Thyroid gland (tissue), 4 donors: ENCODE measurements around the gene SLC25A33. TPM values are rescaled to one million over a fixed set of nuclear protein-coding genes. Genes with fewer than 3 reads are reported as not detected.

Source experiments
- DNase-seq, 2 donors: peaks; one replicate each; pipeline ENCODE4 v3.0.0-alpha.2; 2019
- H3K27ac ChIP-seq, 3 donors: fragments of 200-600 bp; sonication (generic); 1 replicate in 2 of 3; 2 replicates in 1 of 3; pipeline ENCODE4 v1.5.1; 2016 to 2019; ENCODE audit warnings: mild to moderate bottlenecking in 1 of 3, moderate library complexity in 1 of 3
- H3K27me3 ChIP-seq: fragments of 200-600 bp; sonication (generic); one replicate; pipeline ENCODE4 v1.5.1; 2019
- H3K36me3 ChIP-seq, 2 donors: fragments of 200-600 bp; sonication (generic); one replicate each; pipeline ENCODE4 v1.5.1; 2016 to 2019
- H3K4me1 ChIP-seq, 2 donors: fragments of 200-600 bp; sonication (generic); one replicate each; pipeline ENCODE4 v1.5.1; 2017 to 2019
- H3K4me3 ChIP-seq, 3 donors: fragments of 200-600 bp; sonication (generic); replicated peaks in 1 of 3; 1 replicate in 2 of 3; 2 replicates in 1 of 3; pipeline ENCODE4 v1.5.1; 2016; ENCODE audit warnings: mild to moderate bottlenecking in 1 of 3
- H3K9me3 ChIP-seq: fragments of 200-600 bp; sonication (generic); one replicate; pipeline ENCODE4 v1.5.1; 2017
- POLR2A ChIP-seq, 2 donors: fragments of 450-650 bp; IDR thresholded peaks; one replicate each; pipeline ENCODE4 v1.6.1; 2017; ENCODE audit warnings: antibody characterized with exemption in 2 of 2, mild to moderate bottlenecking in 2 of 2, moderate library complexity in 1 of 2
- whole genome bisulfite sequencing, 2 donors: methylation state at CpG; one replicate each; pipeline ENCODE4 v1.1.5; 2017; 5-methylcytosine and 5-hydroxymethylcytosine counted together
- intact Hi-C: fragments of 100-400 bp; cut with DNase I; formaldehyde crosslinking; loops from one replicate; pipeline ENCODE4 v1.15.1; 2023
- total RNA-seq, 4 donors: library from RNA; depleted of rRNA; stranded (reverse); fragments of >200 nt; gene quantifications; one replicate each; pipeline ENCODE4 v1.2.3, GENCODE V29; 2016
- TF ChIP-seq, protein P1 (sequence below), 6 experiments: fragments of 200-600 bp in 3 of 6; fragments of 450-650 bp in 3 of 6; sonication (generic) in 3 of 6; IDR thresholded peaks; one replicate each; pipeline ENCODE4 v1.5.1; 2016 to 2019; ENCODE audit warnings: antibody characterized with exemption in 6 of 6, mild to moderate bottlenecking in 2 of 6, inconsistent platforms in 1 of 6, moderate library complexity in 1 of 6

SLC25A33 gene
- total RNA-seq, 4 donors from 2014 or later: 10.6 to 16.6 (median 14.7) TPM

DNA sequence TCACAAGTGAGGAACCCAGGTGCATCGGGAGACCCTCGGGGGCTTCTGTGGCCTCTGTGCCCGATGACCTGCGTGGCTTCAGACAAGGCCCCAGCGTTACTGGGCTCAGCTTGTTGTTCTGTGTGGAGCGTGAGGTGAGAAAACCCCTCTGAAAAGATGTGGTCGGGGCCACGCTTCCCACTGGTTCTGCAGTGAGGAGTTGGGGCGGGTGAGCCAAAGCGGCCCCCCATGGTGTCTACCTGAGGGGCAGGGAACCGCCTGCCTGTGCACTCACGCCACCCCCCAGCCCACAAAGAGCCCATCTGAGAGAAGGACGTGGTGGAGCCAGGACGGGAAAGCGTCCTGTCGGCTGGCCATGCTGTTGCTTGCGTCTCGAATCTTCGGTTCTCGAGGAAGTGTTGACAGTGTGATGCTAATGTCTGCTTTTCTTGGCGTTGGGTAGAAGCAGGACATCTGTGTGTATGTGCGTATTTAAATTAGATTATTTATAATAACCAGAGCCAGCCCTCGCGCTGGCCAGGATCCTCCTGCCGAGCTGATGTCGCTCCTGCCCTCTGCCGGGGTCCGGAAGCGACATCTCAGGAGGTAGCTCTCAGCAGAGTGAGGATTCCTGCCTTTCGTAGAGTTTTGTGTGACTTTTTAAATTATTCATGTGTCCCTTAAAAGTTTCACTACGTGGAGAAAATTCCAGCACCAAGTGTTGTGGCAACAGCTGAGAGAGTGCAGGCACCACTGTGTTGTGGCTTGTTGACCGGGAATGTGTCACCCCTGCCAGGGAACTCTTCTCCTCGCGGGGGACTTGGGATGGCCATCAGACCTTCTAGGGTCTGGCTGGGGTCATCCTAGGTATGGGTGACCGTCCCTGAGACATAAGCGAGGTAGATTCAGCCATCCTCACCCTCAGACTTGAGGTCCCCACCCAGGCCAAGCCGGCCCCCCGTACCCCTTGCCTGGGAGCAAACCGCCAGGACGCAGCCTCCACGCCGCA lies 64.8 kb downstream of the SLC25A33 start:
- 91 to 94% methylated on average over 40 of the region's 42 CpGs for WGBS, 2 donors
- no peak for DNase-seq
- peaks cover 21 to 31% of the 10 kb centered on the region in 2 donors for H3K36me3 ChIP-seq
- no peak overlapping the region for H3K27ac ChIP-seq
- TF ChIP-seq POLR2A (IDR thresholded peaks at IDR 0.05): no peak
- TF ChIP-seq, protein P1, sequence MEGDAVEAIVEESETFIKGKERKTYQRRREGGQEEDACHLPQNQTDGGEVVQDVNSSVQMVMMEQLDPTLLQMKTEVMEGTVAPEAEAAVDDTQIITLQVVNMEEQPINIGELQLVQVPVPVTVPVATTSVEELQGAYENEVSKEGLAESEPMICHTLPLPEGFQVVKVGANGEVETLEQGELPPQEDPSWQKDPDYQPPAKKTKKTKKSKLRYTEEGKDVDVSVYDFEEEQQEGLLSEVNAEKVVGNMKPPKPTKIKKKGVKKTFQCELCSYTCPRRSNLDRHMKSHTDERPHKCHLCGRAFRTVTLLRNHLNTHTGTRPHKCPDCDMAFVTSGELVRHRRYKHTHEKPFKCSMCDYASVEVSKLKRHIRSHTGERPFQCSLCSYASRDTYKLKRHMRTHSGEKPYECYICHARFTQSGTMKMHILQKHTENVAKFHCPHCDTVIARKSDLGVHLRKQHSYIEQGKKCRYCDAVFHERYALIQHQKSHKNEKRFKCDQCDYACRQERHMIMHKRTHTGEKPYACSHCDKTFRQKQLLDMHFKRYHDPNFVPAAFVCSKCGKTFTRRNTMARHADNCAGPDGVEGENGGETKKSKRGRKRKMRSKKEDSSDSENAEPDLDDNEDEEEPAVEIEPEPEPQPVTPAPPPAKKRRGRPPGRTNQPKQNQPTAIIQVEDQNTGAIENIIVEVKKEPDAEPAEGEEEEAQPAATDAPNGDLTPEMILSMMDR (IDR thresholded peaks at IDR 0.05): no peak
- H3K4me1 ChIP-seq: no peaks in the 10 kb centered on the region
- no peaks in the 10 kb centered on the region for H3K27me3 ChIP-seq
- H3K9me3 ChIP-seq: no peaks in the 10 kb centered on the region
- H3K4me3 ChIP-seq: no peak overlapping the region
- intact Hi-C loops: no loop called here

DNA sequence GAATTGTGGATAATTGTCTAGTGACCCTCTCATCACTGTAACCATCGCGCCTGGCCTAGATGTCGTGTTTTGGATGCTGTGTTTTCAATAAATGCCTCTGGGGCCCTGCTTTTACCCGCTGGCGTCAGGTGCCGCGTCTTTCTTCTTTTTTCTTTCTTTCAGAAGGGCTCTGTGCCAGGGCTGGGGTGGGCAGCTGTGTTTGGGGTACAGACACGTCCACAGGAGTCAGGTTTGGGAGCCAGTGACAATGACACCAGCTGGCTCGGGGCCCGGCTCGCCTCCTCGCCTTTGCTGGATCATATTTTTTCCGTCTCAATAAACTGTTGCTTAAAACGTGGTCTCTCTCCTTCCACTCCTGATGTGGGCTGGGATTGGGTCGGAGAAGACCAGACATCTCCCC lies 65.6 kb downstream of the SLC25A33 start:
- no peak for DNase-seq
- intact Hi-C loops: no loop called here

DNA sequence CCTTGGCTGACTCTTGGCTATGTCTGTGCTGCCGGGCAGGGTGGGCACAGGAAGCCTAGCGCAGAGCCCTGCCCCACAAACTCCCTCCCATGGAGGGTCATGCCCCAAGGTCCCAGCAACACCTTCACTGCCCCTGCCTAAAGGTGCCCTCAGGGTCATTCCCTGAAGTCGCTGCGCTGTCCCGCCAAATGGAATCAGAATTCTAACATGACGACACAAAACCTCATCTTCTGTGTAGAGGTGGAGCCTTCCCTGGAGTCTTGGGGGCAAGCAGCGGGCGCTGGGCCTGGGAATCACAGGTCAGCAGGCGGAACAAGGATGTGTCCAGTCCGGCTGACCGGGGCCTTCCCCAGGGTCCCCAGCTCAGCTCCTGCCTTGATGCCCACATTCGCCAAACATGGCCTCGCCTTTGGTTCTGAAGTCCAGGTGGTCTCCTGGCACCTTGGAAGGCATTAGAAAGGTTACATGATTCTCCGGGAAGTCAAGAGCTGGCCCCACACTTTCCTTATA lies 66.7 kb downstream of the SLC25A33 start:
- no peak for TF ChIP-seq POLR2A (IDR thresholded peaks at IDR 0.05)
- TF ChIP-seq, protein P1 (IDR thresholded peaks at IDR 0.05): no peak
- intact Hi-C loops: no loop called here
- Histone ChIP-seq H3K4me3 (no peak overlapping the region), H3K27me3 (no peaks in the 10 kb centered on the region), H3K4me1 (no peaks in the 10 kb centered on the region), H3K9me3 (no peaks in the 10 kb centered on the region), H3K27ac (no peak overlapping the region), H3K36me3 (peaks cover 21% of the 10 kb centered on the region in 2 donors)
- WGBS, 2 donors: 97 to 98% methylated on average over 11 to 14 of the region's 14 CpGs
- DNase-seq: no peak

More for the DNA sequence above, 65.6 kb downstream of the SLC25A33 start:
- Histone ChIP-seq H3K36me3 (peaks cover 21 to 31% of the 10 kb centered on the region in 2 donors), H3K9me3 (no peaks in the 10 kb centered on the region), H3K4me1 (no peaks in the 10 kb centered on the region), H3K27me3 (no peaks in the 10 kb centered on the region), H3K27ac (no peak overlapping the region), H3K4me3 (no peak overlapping the region)
- WGBS, 2 donors: 93 to 94% methylated on average over 15 of the region's 15 CpGs
- TF ChIP-seq, protein P1 (IDR thresholded peaks at IDR 0.05): no peak

DNA sequence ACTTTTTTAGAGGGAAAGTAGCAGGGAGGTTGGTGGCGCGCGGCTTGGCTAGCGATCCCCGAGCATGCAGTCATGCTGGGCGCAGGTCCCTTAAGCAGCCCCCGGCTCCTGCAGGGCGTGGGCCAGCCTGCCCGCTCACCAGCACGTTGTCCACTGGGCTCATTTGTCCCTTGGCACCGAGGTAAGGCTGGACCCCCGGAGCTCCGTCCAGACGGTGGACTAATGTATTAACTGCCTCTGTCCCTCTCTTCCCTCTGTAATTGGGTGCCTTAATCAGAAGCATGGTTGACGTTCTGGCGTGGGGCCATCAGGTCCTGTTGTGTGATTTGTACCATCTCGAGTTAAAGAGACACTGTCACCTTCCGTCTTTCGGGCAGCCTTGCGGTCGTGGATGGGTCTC lies 67.2 kb downstream of the SLC25A33 start:
- peaks cover 17% of the 10 kb centered on the region in 2 donors for H3K36me3 ChIP-seq
- no peaks in the 10 kb centered on the region for H3K9me3 ChIP-seq
- H3K27me3 ChIP-seq: no peaks in the 10 kb centered on the region
- DNase-seq: no peak
- H3K27ac ChIP-seq: no peak overlapping the region
- no peak overlapping the region for H3K4me3 ChIP-seq
- no peaks in the 10 kb centered on the region for H3K4me1 ChIP-seq
- TF ChIP-seq POLR2A (IDR thresholded peaks at IDR 0.05): no peak
- TF ChIP-seq, protein P1 (IDR thresholded peaks at IDR 0.05): no peak
- intact Hi-C loops: no loop called here
- WGBS, 2 donors: 93 to 97% methylated on average over 21 of the region's 21 CpGs

DNA sequence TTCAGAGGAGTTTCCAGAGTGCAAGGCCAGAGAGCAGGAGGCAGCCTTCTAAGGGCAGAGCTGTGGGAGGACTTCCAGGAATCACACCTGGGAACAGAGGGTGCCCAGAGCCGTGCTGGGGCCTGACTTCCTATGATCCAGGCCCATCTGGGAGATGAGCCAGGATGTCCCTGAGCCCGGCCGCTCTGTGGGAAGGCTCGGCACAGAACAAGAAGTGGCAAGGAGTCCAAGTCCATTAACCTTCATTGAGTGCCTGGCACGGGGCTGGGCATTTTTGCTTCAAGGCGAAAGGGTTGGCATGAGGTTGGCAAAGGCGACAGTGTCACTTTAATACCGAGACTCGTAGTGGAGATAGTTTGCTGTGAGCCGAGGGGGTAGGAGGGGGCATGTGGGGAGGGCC lies 67.7 kb downstream of the SLC25A33 start:
- DNase-seq: no peak
- Histone ChIP-seq H3K4me3 (no peak overlapping the region), H3K4me1 (no peaks in the 10 kb centered on the region), H3K27me3 (no peaks in the 10 kb centered on the region), H3K36me3 (peaks cover 12 to 13% of the 10 kb centered on the region in 2 donors), H3K9me3 (no peaks in the 10 kb centered on the region), H3K27ac (no peak overlapping the region)
- 90 to 92% methylated on average over 10 of the region's 10 CpGs for WGBS, 2 donors
- TF ChIP-seq, protein P1 (IDR thresholded peaks at IDR 0.05): no peak
- no peak for TF ChIP-seq POLR2A (IDR thresholded peaks at IDR 0.05)
- intact Hi-C loops: no loop called here
